Activated CD4-positive, alpha-beta T cell treated with anti-CD3 and anti-CD28 coated beads, Interleukin-2, amount 10 ng/mL, durations not matched to agents 7 days and 5 days (primary cell): ENCODE data around the gene CMIP. TPM values are rescaled to one million over a fixed set of nuclear protein-coding genes. Genes with fewer than 3 reads are reported as not detected.

Experiments used
- CTCF ChIA-PET: fragments of 350-600 bp; sonication (Branson Sonifier 250); formaldehyde crosslinking; loops from one replicate; lab custom pipeline; 2021; ENCODE audit warnings: antibody characterized with exemption; lab: Charles Lee
- POLR2A ChIA-PET: fragments of 350-600 bp; sonication (Branson Sonifier 250); formaldehyde crosslinking; loops from one replicate; lab custom pipeline; 2021; ENCODE audit warnings: antibody characterized with exemption; lab: Charles Lee
- DNase-seq: peaks from one replicate; pipeline ENCODE4 v3.0.0-alpha.2; 2020
- H3K27ac Mint-ChIP-seq: one replicate; pipeline ENCODE4 v1.8.0; 2021; ENCODE audit warnings: mild to moderate bottlenecking, moderate library complexity, mixed read lengths
- H3K27me3 Mint-ChIP-seq: one replicate; pipeline ENCODE4 v1.8.0; 2021; ENCODE audit warnings: mixed read lengths
- H3K36me3 Mint-ChIP-seq: one replicate; pipeline ENCODE4 v1.8.0; 2021; ENCODE audit warnings: low read depth, mixed read lengths
- H3K4me1 Mint-ChIP-seq: one replicate; pipeline ENCODE4 v1.8.0; 2021; ENCODE audit warnings: mixed read lengths
- H3K4me3 Mint-ChIP-seq: one replicate; pipeline ENCODE4 v1.8.0; 2021; ENCODE audit warnings: mild to moderate bottlenecking, moderate library complexity, mixed read lengths
- H3K9me3 Mint-ChIP-seq: one replicate; pipeline ENCODE4 v1.8.0; 2021; ENCODE audit warnings: mixed read lengths
- total RNA-seq, 2 experiments: library from RNA; stranded (reverse); gene quantifications; one replicate each; pipeline ENCODE4 v1.2.3, GENCODE V29; 2021

The CMIP gene
- total RNA-seq, 2 experiments from 2014 or later, result 44.7 to 46.8 TPM

DNA sequence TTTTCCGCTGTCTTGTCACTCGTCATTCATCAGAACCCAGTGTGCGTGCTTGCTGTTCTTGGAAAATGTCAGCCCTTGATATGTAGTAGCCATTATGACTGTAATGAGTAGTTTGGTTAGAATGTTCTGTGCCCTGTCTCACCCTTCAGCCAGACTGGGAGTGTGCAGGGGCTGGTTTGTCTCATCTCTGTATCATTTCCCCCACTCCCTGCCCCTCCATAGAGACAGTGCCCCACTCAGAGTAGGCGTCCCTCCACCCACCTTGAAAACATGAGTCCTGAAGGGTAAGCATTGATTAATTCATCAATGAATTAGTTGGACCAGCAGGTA is 197.5 kb downstream of the CMIP start:
- Mint-ChIP-seq H3K27me3 (no peaks in the 10 kb centered on the region), H3K4me3 (no peak overlapping the region), H3K9me3 (no peaks in the 10 kb centered on the region), H3K4me1 (no peaks in the 10 kb centered on the region), H3K36me3 (no peaks in the 10 kb centered on the region), H3K27ac (no peak overlapping the region)
- DNase-seq, result no peak
- ChIA-PET CTCF (interaction anchor here (0.7 to 2.0 kb wide), 3 partner anchors 8 to 53 kb away, joined by 3 to 4 read pairs (median 3); no protein-coding TSS in a partner anchor), POLR2A (no interaction called here)

DNA sequence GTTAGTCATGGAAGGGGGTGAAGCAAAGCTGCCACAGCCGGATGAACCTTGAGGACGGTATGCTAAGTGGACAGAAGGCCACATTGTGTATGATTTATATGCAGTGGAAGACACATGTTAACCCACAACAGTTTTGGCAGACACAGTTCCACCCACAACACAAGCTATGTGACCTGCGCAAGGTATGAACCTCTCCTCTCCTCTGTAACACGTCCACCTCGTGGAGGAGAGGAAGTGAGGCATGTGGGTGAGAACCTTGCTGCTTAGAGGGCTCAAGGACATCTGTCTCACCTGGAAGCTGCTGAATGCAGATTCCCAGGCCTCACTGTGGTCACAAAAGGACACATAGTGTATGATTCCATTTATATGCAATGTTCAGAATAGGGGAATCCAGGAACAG is 198.3 kb downstream of the CMIP start:
- POLR2A ChIA-PET, result no interaction called here
- CTCF ChIA-PET, result interaction anchor here (1.4 kb wide), 1 partner anchor 9 kb away, joined by 3 read pairs; no protein-coding TSS in a partner anchor
- no peaks in the 10 kb centered on the region for H3K9me3 Mint-ChIP-seq
- peaks cover under 1% of the 10 kb centered on the region for H3K36me3 Mint-ChIP-seq
- no peaks in the 10 kb centered on the region for H3K27me3 Mint-ChIP-seq
- no peak overlapping the region for H3K4me3 Mint-ChIP-seq
- H3K4me1 Mint-ChIP-seq, result no peaks in the 10 kb centered on the region
- H3K27ac Mint-ChIP-seq, result no peak overlapping the region
- no peak for DNase-seq

DNA sequence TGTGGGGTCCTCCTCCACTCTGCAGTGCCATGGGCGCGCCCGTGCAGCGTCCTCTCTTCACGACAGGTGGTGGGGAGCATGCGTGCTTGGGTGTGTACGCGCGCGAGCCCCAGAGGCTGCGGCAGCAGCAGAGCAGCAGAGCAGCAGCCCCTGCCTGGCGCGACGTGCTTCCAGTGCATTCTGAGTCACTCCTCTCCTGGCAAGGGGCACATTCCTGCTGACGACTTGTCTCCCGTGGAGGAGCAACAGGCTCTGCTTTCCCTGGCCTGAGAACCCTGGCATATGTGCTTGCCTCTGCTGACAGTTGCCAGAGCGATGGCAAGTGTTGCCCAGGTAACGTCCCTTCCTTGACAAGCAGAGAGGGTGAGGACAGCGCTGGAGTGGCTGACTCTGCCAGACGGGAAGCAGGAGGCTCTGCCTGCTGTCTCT is 200.7 kb downstream of the CMIP start:
- ChIA-PET POLR2A (no interaction called here), CTCF (no interaction called here)
- Mint-ChIP-seq H3K9me3 (no peaks in the 10 kb centered on the region), H3K36me3 (peaks cover 2% of the 10 kb centered on the region), H3K4me3 (no peak overlapping the region), H3K27ac (no peak overlapping the region), H3K27me3 (no peaks in the 10 kb centered on the region), H3K4me1 (no peaks in the 10 kb centered on the region)
- no peak for DNase-seq

DNA sequence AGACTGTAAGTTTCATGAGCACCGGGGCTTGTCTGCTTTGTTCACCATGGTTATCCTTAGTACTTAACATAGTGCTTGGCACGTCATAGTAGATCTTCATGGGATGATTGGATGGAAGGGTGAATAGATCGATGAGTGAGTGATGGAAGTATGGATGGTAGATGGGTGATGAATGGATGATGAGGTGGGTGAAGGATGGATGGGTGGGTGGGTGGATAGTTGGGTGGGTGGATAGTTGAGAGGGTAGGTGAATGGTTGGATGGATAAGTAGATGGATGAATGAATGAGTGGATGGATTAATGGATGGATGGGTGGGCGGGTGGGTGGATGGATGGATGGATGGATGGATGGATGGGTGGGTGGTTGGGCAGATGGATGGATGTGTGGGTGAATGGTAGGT is 201.3 kb downstream of the CMIP start:
- no peak for DNase-seq
- no peaks in the 10 kb centered on the region for H3K4me1 Mint-ChIP-seq
- no peaks in the 10 kb centered on the region for H3K9me3 Mint-ChIP-seq
- H3K36me3 Mint-ChIP-seq, result peaks cover 2% of the 10 kb centered on the region
- H3K27me3 Mint-ChIP-seq, result no peaks in the 10 kb centered on the region
- ChIA-PET CTCF (no interaction called here), POLR2A (no interaction called here)
- no peak overlapping the region for H3K4me3 Mint-ChIP-seq
- H3K27ac Mint-ChIP-seq, result no peak overlapping the region

DNA sequence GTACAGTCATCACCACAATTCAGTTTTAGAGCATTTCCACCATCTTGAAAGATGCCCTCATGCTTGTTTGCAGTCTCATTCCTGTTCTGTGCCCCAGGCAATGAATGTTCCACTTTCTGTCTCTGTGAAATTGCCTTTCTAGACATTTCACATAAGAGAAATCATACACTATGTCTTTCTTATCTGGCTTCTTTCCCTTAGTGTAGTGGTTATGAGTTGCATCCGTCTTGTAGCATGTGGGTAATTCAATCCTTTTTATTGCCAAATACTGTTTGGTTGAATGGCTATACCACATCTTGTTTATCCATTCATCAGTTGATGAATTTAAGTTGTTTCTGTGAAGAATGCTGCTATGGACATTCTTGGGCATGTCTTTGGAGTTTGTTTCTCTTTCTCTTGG is 202.0 kb downstream of the CMIP start:
- H3K27ac Mint-ChIP-seq, result no peak overlapping the region
- ChIA-PET CTCF (no interaction called here), POLR2A (no interaction called here)
- H3K4me1 Mint-ChIP-seq, result no peaks in the 10 kb centered on the region
- no peaks in the 10 kb centered on the region for H3K27me3 Mint-ChIP-seq
- peaks cover 2% of the 10 kb centered on the region for H3K36me3 Mint-ChIP-seq
- H3K9me3 Mint-ChIP-seq, result no peaks in the 10 kb centered on the region
- DNase-seq, result no peak
- no peak overlapping the region for H3K4me3 Mint-ChIP-seq

DNA sequence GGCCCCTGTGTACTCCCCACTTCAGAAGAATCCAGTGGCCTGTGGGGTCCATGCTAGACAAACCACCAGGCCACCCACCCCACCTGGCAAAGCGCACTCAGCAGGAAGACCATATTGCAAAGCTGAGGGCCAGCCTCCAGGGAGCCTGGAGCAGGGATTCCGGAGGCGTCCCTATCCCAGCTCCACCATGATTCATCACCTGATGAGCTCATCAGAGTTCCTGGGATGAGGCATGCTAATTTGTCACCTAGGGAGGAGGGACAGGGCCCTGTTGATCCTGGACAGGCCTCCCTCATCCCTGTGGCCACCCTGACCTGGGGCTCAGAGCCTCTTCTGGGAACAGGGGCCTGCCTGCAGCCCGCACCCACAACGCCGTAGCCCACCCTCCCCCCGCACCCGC is 202.9 kb downstream of the CMIP start:
- CTCF ChIA-PET, result interaction anchor here (1.6 kb wide), 1 partner anchor 50 kb away, joined by 4 read pairs; no protein-coding TSS in a partner anchor
- H3K27me3 Mint-ChIP-seq, result no peaks in the 10 kb centered on the region

DNA sequence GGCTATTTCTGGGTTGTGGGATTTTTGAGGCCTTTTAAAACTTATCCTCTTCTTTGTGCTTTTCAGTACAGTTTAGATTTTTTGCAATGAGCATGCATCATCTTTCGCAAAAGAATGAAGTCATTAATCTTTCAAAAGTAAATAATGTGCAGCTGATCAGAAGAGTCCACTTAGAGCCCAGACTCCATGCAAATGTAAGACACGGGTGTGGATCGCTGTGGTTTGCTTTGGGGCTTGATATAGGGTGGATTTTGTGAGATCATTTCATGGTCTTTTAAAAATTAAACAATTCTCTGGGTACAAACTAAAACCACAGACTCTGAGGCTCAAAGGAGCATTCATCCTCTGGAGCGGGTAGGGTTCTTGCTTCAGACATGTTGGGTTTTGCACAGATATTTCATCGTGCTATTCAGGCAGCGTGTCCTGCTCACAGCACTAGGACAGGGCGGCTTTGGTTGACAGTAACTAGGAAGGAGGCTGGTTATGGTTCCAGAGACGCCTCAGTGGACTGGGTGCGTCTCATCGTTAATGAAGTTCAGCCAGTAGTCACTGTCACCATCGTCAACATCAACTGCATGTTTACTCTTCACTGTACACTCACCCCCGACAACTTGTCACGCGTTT is 205.1 kb downstream of the CMIP start:
- Mint-ChIP-seq H3K9me3 (no peaks in the 10 kb centered on the region), H3K36me3 (peaks cover 9% of the 10 kb centered on the region), H3K27ac (peak overlapping the region; percentile 28), H3K4me3 (no peak overlapping the region), H3K4me1 (no peaks in the 10 kb centered on the region), H3K27me3 (no peaks in the 10 kb centered on the region)
- POLR2A ChIA-PET, result no interaction called here
- CTCF ChIA-PET, result no interaction called here
- no peak for DNase-seq

More for the DNA sequence above, 202.9 kb downstream of the CMIP start:
- Mint-ChIP-seq H3K27ac (no peak overlapping the region), H3K4me3 (no peak overlapping the region), H3K36me3 (peaks cover 2% of the 10 kb centered on the region), H3K4me1 (no peaks in the 10 kb centered on the region), H3K9me3 (no peaks in the 10 kb centered on the region)
- no peak for DNase-seq
- POLR2A ChIA-PET, result no interaction called here

DNA sequence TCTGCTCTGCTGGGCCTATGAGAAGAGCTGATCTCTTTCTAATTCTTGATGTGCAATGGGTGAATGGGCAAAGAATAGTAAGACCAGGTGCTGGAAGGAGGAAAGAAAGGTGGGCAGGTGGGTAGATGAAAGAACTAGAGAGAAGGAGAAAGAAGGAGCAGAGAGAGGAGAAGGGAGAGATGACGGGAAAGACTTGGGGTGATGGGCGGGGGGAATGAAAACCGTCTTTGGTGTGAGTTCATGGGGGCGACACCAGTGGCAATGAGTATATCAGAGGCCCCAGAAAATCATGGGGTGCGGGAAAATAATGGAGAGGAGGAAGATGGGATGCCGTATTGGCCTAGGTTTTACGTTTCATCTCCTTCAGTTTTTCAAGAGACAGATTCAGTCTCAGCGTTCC is 205.7 kb downstream of the CMIP start:
- Mint-ChIP-seq H3K4me1 (no peaks in the 10 kb centered on the region), H3K27me3 (no peaks in the 10 kb centered on the region), H3K9me3 (no peaks in the 10 kb centered on the region), H3K27ac (no peak overlapping the region), H3K4me3 (no peak overlapping the region), H3K36me3 (peaks cover 9% of the 10 kb centered on the region)
- ChIA-PET CTCF (no interaction called here), POLR2A (no interaction called here)
- DNase-seq, result no peak

DNA sequence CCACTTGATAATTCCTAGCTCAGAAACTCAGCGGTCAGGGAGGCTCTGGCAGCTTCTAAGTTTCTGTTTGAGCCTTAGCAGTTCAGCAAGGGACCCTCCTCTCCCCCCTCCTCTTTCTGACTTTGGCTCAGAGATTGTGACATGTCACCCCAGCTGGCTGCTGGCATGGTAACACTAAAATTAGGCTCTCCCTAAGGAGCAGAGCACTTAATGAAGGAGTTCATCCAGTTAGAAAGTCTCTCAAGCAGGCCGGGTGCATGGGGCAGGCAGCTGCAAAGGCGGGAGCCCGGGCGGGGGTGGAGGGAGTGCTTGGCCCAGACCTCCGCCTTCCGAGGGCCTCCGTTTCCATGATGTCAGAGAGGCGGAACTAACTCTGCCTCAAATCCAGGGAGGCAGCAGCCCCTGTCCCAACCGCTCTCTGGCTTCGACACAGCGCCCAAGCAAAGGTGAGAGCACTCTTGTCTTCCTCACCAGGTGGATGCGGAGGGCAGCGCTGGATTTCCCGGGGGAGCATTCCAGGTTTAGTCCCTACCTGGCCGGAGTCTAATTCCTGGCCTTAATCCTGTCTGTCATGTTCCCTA is 206.5 kb downstream of the CMIP start:
- no peaks in the 10 kb centered on the region for H3K4me1 Mint-ChIP-seq
- no peak for DNase-seq
- no peaks in the 10 kb centered on the region for H3K27me3 Mint-ChIP-seq
- H3K27ac Mint-ChIP-seq, result no peak overlapping the region
- ChIA-PET CTCF (interaction anchor here (1.3 kb wide), 1 partner anchor 11 kb away, joined by 4 read pairs; no protein-coding TSS in a partner anchor), POLR2A (no interaction called here)
- H3K9me3 Mint-ChIP-seq, result no peaks in the 10 kb centered on the region
- peaks cover 9% of the 10 kb centered on the region for H3K36me3 Mint-ChIP-seq
- H3K4me3 Mint-ChIP-seq, result no peak overlapping the region

DNA sequence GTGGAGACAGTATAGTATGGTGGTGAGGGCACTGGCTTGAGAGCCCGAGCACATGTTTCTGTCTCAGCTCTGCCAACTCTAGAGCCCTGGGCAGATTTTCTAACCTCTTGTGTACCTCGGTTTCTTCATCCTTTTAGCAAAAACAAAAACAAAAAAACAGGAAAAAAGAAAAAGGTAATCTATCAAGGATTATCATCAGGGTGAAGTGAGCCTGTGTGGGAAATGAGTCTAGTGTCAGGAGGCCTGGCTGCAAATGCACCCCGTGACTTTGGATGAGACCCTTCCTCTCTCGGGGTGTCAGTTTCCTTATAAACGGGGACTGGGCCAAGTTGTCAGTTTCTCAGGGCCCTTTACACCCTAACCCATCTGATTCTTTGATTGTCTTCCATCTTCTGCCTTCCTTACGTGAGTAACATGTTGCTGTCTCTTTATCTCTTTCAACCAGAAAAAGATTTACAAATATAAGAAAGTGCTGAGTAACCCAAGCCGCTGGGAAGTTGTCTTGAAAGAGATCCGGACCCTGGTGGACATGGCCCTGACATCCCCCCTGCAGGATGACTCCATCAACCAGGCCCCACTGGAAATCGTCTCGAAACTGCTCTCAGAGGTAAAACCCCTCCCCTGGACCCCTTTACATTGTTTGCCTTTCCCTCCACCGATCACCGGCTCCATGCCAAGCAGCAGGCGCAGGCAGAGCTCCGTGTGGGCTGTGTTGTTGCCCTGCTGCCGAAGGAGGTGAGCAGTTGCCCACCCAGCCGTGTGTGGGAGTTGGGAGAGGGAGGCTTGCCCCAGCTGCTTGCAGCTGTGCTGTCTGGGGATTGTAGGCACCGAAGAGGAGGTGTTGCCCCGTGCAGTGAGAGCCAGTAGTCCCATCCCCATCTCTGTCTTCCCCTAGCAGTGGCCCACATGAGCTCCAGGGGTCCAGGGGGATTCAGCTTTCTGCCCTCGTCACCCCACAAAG is 207.4 kb downstream of the CMIP start:
- ChIA-PET POLR2A (no interaction called here), CTCF (interaction anchor here (0.7 to 1.3 kb wide), 3 partner anchors 10 to 248 kb away, joined by 3 to 4 read pairs (median 4); no protein-coding TSS in a partner anchor)
- no peaks in the 10 kb centered on the region for H3K27me3 Mint-ChIP-seq
- DNase-seq, result no peak
- H3K9me3 Mint-ChIP-seq, result no peaks in the 10 kb centered on the region
- H3K4me3 Mint-ChIP-seq, result no peak overlapping the region
- no peaks in the 10 kb centered on the region for H3K4me1 Mint-ChIP-seq
- H3K27ac Mint-ChIP-seq, result no peak overlapping the region
- H3K36me3 Mint-ChIP-seq, result peaks cover 9% of the 10 kb centered on the region

DNA sequence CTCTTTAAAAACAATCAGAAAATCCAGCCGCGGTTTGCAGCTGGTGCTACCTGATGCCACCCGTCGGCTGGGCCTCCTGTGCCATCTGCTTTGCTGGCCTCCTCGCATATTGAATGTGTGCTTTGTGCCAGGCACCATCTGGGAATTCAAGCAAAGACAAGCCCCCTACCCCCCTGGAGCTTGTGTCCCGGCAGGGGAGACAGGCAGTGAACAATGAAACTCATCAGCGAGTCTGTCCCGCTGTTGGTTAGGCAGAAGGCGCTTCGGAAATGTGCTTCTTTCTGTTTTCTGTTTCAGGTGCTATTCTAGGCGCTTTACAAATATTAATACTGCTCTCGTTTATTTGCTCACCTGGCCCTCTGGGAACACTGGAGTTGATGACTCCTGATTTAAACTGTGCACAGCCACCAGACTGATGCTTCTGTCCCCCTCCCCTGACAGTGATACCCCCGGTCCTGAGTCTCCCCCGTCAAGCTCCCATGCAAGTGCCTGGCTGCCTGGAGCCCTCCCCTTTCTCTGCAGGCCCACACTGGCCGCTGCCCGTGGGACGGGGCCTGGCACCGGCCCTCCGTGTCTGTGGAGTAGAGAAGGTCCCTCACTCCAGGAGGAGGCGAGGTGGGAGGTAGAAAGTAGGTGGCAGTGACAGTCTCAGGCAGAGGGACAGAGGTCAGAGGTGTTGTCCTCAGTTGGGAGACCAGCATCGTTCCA is 208.3 kb downstream of the CMIP start:
- no peak for DNase-seq
- Mint-ChIP-seq H3K27me3 (no peaks in the 10 kb centered on the region), H3K36me3 (peaks cover 8% of the 10 kb centered on the region), H3K9me3 (no peaks in the 10 kb centered on the region), H3K4me3 (no peak overlapping the region), H3K4me1 (no peaks in the 10 kb centered on the region), H3K27ac (no peak overlapping the region)
- ChIA-PET CTCF (interaction anchor here (0.7 to 1.3 kb wide), 3 partner anchors 9 to 249 kb away, joined by 3 to 4 read pairs (median 4); no protein-coding TSS in a partner anchor), POLR2A (no interaction called here)

DNA sequence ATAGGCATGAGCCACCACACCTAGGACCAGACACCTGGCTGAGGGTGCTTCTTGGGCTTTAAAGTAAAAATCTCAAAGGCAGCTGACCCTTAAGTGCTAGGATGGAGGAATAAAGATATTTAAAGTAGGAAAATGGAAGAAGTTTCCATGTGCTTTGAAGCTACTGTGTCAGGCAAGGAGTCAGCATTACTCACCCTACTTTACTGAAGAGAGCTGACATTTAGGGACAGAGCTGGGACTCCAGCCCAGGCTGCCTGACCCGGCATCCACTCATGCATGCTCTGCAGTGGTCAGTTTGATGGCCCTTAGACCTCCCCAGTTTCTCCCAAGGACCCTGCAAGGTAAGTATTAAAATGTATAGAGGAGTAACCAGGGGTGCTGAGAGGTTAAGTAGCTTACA is 209.7 kb downstream of the CMIP start:
- Mint-ChIP-seq H3K4me1 (no peaks in the 10 kb centered on the region), H3K4me3 (no peak overlapping the region), H3K27me3 (no peaks in the 10 kb centered on the region), H3K9me3 (no peaks in the 10 kb centered on the region), H3K36me3 (peaks cover 12% of the 10 kb centered on the region), H3K27ac (no peak overlapping the region)
- no peak for DNase-seq
- ChIA-PET CTCF (interaction anchor here (1.0 to 1.7 kb wide), 3 partner anchors 17 to 272 kb away, joined by 3 to 4 read pairs (median 3); no protein-coding TSS in a partner anchor), POLR2A (no interaction called here)
